ENCODE data around the gene AGPAT2. TPM values are rescaled to one million over a fixed set of nuclear protein-coding genes. Genes with fewer than 3 reads are reported as not detected.

Gene AGPAT2
- total and polyA plus RNA-seq, 2 donors (not counting 1 experiment from before 2014, with no cell fraction given) = 25.1 to 28.4 TPM

GRCh38 chr9:136624184-136624951 lies 62.9 kb downstream of the AGPAT2 start:
- H3K9me3 ChIP-seq (ENCODE audit: control extremely low read depth in 1 of 3, control insufficient read depth in 2 of 3, insufficient read depth in 1 of 3, low read length in 2 of 3) = no peaks in the 10 kb centered on the region

More at GRCh38 chr9:136624184-136624951, 62.9 kb downstream of the AGPAT2 start:
- Histone ChIP-seq H3K4me3 (ENCODE audit: control extremely low read depth in 1 of 5, extremely low read depth in 1 of 5, insufficient read depth in 1 of 5, low read depth in 2 of 5, low read length in 4 of 5) (no peak overlapping the region), H3K9ac (ENCODE audit: low read length) (no peak overlapping the region), H3K4me2 (replicated peaks; ENCODE audit: low read depth, low read length, poor library complexity, severe bottlenecking) (no peak overlapping the region), H3K27me3 (replicated peaks in 1 of 4; ENCODE audit: control extremely low read depth in 1 of 4, control insufficient read depth in 3 of 4, insufficient read depth in 4 of 4, low read length in 3 of 4) (peaks cover 0 to 36% (median 2%) of the 10 kb centered on the region in 4 experiments), H3K4me1 (ENCODE audit: control insufficient read depth in 2 of 2, insufficient read depth in 2 of 2, low read length in 2 of 2) (peaks cover 24 to 35% of the 10 kb centered on the region in 2 donors), H3K27ac (ENCODE audit: low read length in 2 of 2) (no peak overlapping the region), H4K20me1 (ENCODE audit: control insufficient read depth, insufficient read depth, low read length, poor library complexity, severe bottlenecking) (no peaks in the 10 kb centered on the region), H2AFZ (ENCODE audit: insufficient read depth, low read depth, low read length, poor library complexity, severe bottlenecking) (no peak overlapping the region), H3K36me3 (replicated peaks in 1 of 2; ENCODE audit: control extremely low read depth in 1 of 2, control insufficient read depth in 1 of 2, extremely low read depth in 1 of 2, insufficient read depth in 2 of 2, low read length in 1 of 2) (no peaks in the 10 kb centered on the region), H3K79me2 (ENCODE audit: control insufficient read depth, insufficient read depth, low read length) (no peaks in the 10 kb centered on the region)
- no peak overlapping the region for H3K4me3 Mint-ChIP-seq
- WGBS (ENCODE audit: insufficient coverage) = 88% methylated on average over 16 of the region's 16 CpGs
- H3K4me1 Mint-ChIP-seq = peaks cover 16% of the 10 kb centered on the region
- TF ChIP-seq EZH2 (IDR thresholded peaks at IDR 0.05; ENCODE audit: borderline replicate concordance, insufficient read depth, low read depth, low read length, poor library complexity, severe bottlenecking) (no peak), CTCF (IDR thresholded peaks at IDR 0.05) (no peak)
- H3K27me3 Mint-ChIP-seq = peaks cover 12% of the 10 kb centered on the region
- H3K9me3 Mint-ChIP-seq (ENCODE audit: insufficient read depth) = no peaks in the 10 kb centered on the region
- DNase-seq (no peak), ATAC-seq (ENCODE audit: low read depth) (no peak)
- no peak overlapping the region for H3K27ac Mint-ChIP-seq
- ChIA-PET CTCF (interaction anchor here (7.3 kb wide), 1 partner anchor 137 kb away, joined by 153 read pairs; no protein-coding TSS in a partner anchor), POLR2A (no interaction called here)
- intact Hi-C loops (cut with micrococcal nuclease) = no loop called here

All from B cell (primary cell).